ENCODE measurements around the gene DDB1.
"Not testable (repeated sequence)": the region's sequence is repeated elsewhere in the genome, so short reads cannot be mapped to it uniquely, and the experiment has no call there.

DDB1 gene

GRCh38 chr11:61258546-61258945 is 74.4 kb downstream of the DDB1 start:
- TF ChIP-seq CTCF (IDR thresholded peaks at IDR 0.05; ENCODE audit: borderline replicate concordance, insufficient read depth, low read depth, low read length): no peak
- H3K4me3 ChIP-seq (ENCODE audit: low read depth, low read length): no peak overlapping the region

GRCh38 chr11:61256710-61257482 is 76.0 kb downstream of the DDB1 start:
- TF ChIP-seq CTCF (IDR thresholded peaks at IDR 0.05; ENCODE audit: borderline replicate concordance, insufficient read depth, low read depth, low read length): no peak
- H3K4me3 ChIP-seq (ENCODE audit: low read depth, low read length): no peak overlapping the region

GRCh38 chr11:61254403-61255025 is 78.4 kb downstream of the DDB1 start:
- TF ChIP-seq CTCF (IDR thresholded peaks at IDR 0.05; ENCODE audit: borderline replicate concordance, insufficient read depth, low read depth, low read length): peak; percentile 98
- H3K4me3 ChIP-seq (ENCODE audit: low read depth, low read length): no peak overlapping the region

- not testable (repeated sequence) for H3K4me3 ChIP-seq (ENCODE audit: low read depth, low read length)
These were observed 80.6 kb downstream of the DDB1 start for GRCh38 chr11:61252332-61252731.

- H3K4me3 ChIP-seq (ENCODE audit: low read depth, low read length): not testable (repeated sequence)
These were observed 81.8 kb downstream of the DDB1 start for GRCh38 chr11:61250796-61251765.

All from GM12875 (cell line).